Measurements from ENCODE around the gene ZRANB2.
A peak's percentile ranks its signal among the peaks of the same experiment; 100 is the strongest.

The ZRANB2 gene

GRCh38 chr1:71046891-71047634, 33.8 kb downstream of the ZRANB2 start:
- peak overlapping the region; percentile 31 for H2BK120ac ChIP-seq (ENCODE audit: low read depth, low read length)
- H3K27ac ChIP-seq (replicated peaks; ENCODE audit: low read length), result no peak overlapping the region
- H3K79me1 ChIP-seq (ENCODE audit: low read depth, low read length), result peaks cover 4% of the 10 kb centered on the region
- no peaks in the 10 kb centered on the region for H3K36me3 ChIP-seq (replicated peaks in 1 of 2; ENCODE audit: control insufficient read depth in 2 of 2, insufficient read depth in 2 of 2, low read length in 2 of 2)
- H3K4me1 ChIP-seq (ENCODE audit: control insufficient read depth in 2 of 2, insufficient read depth in 1 of 2, low read depth in 1 of 2, low read length in 2 of 2), result peaks cover 2 to 4% of the 10 kb centered on the region in 2 donors
- peak overlapping the region; percentile 98 for H3K4me2 ChIP-seq (ENCODE audit: insufficient read depth, low read length, poor library complexity, severe bottlenecking)
- DNase-seq (ENCODE audit: low spot score), result no peak
- H4K8ac ChIP-seq (ENCODE audit: low read depth, low read length), result peak overlapping the region; percentile 99
- H2AK5ac ChIP-seq (ENCODE audit: low read depth, low read length), result peak overlapping the region; percentile 63
- no peak overlapping the region for H3K4ac ChIP-seq (ENCODE audit: low read length)
- no peak overlapping the region for H2BK5ac ChIP-seq (ENCODE audit: low read length)
- peak overlapping the region; percentile 82 for H3K14ac ChIP-seq (ENCODE audit: low read length)
- H3K23ac ChIP-seq (ENCODE audit: low read depth, low read length, poor library complexity), result peak overlapping the region; percentile 95
- H4K91ac ChIP-seq (ENCODE audit: low read depth, low read length, poor library complexity), result no peak overlapping the region
- peaks cover 0 to 7% of the 10 kb centered on the region in 2 donors for H3K9me3 ChIP-seq (replicated peaks in 1 of 2; ENCODE audit: control insufficient read depth in 2 of 2, insufficient read depth in 1 of 2, low read depth in 1 of 2, low read length in 2 of 2)
- H3K9ac ChIP-seq (ENCODE audit: low read depth, low read length, poor library complexity), result peak overlapping the region; percentile 91
- peaks cover 13 to 58% (median 25%) of the 10 kb centered on the region in 3 experiments for H3K27me3 ChIP-seq (ENCODE audit: control insufficient read depth in 3 of 3, insufficient read depth in 3 of 3, low read depth in 1 of 3, low read length in 3 of 3)
- H3K18ac ChIP-seq (ENCODE audit: low read length), result peak overlapping the region; percentile 90
- H3K4me3 ChIP-seq (ENCODE audit: low read length in 2 of 2), result peak overlapping the region; percentile 35 to 83
- H2AFZ ChIP-seq (ENCODE audit: low read length), result peak overlapping the region; percentile 94
- no CpG with 5 or more reads among the region's 73 CpGs for WGBS, 2 donors (ENCODE audit: extremely low coverage in 2 of 2, insufficient read length in 2 of 2, insufficient replicate concordance in 1 of 2)
- H2BK12ac ChIP-seq (ENCODE audit: low read length), result peak overlapping the region; percentile 41
- H2BK15ac ChIP-seq (ENCODE audit: low read length), result no peak overlapping the region

DNA sequence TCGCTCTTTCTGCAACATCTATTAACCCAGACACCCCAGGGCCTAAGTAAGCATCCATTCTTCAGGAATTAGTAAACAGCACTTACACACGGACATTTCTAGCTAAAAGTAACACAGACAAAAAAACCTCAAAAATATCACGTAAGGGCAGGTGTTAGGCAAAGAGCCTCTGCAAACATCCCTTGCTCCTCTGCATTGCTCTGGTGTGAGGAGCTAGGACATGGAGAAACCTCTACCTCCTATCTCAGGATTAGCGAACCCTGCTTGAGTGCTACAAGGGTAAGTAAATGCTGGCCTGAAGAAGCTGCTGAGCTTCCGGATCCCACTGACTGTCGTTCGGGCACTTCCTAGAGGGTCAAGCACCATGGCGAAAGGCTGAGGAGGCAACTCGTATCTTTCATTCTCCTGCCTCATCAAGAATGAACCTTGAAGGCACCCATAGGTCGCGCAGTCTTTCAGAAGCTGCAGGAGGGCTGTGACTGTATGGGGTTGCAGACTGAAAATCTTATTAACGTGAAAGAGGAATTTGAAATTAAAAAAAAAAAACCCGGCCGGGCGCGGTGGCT, 35.3 kb downstream of the ZRANB2 start:
- Histone ChIP-seq H2BK12ac (ENCODE audit: low read length) (no peak overlapping the region), H3K27ac (replicated peaks; ENCODE audit: low read length) (no peak overlapping the region), H3K9me3 (replicated peaks in 1 of 2; ENCODE audit: control insufficient read depth in 2 of 2, insufficient read depth in 1 of 2, low read depth in 1 of 2, low read length in 2 of 2) (peaks cover 0 to 7% of the 10 kb centered on the region in 2 donors), H3K36me3 (replicated peaks in 1 of 2; ENCODE audit: control insufficient read depth in 2 of 2, insufficient read depth in 2 of 2, low read length in 2 of 2) (no peaks in the 10 kb centered on the region), H3K14ac (ENCODE audit: low read length) (no peak overlapping the region), H3K4ac (ENCODE audit: low read length) (no peak overlapping the region), H3K23ac (ENCODE audit: low read depth, low read length, poor library complexity) (no peak overlapping the region), H3K27me3 (ENCODE audit: control insufficient read depth in 3 of 3, insufficient read depth in 3 of 3, low read depth in 1 of 3, low read length in 3 of 3) (peaks cover 13 to 58% (median 25%) of the 10 kb centered on the region in 3 experiments), H2BK120ac (ENCODE audit: low read depth, low read length) (no peak overlapping the region), H2BK5ac (ENCODE audit: low read length) (no peak overlapping the region), H3K79me1 (ENCODE audit: low read depth, low read length) (peaks cover 4% of the 10 kb centered on the region), H3K4me1 (ENCODE audit: control insufficient read depth in 2 of 2, insufficient read depth in 1 of 2, low read depth in 1 of 2, low read length in 2 of 2) (peaks cover 2 to 4% of the 10 kb centered on the region in 2 donors), H2AFZ (ENCODE audit: low read length) (no peak overlapping the region), H2BK15ac (ENCODE audit: low read length) (no peak overlapping the region), H2AK5ac (ENCODE audit: low read depth, low read length) (no peak overlapping the region), H3K4me3 (ENCODE audit: low read length in 2 of 2) (no peak overlapping the region), H4K91ac (ENCODE audit: low read depth, low read length, poor library complexity) (no peak overlapping the region), H3K9ac (ENCODE audit: low read depth, low read length, poor library complexity) (no peak overlapping the region), H3K4me2 (ENCODE audit: insufficient read depth, low read length, poor library complexity, severe bottlenecking) (no peak overlapping the region), H4K8ac (ENCODE audit: low read depth, low read length) (no peak overlapping the region), H3K18ac (ENCODE audit: low read length) (no peak overlapping the region)
- DNase-seq (ENCODE audit: low spot score), result no peak
- WGBS, 2 donors (ENCODE audit: extremely low coverage in 2 of 2, insufficient read length in 2 of 2, insufficient replicate concordance in 1 of 2), result no CpG with 5 or more reads among the region's 16 CpGs

DNA sequence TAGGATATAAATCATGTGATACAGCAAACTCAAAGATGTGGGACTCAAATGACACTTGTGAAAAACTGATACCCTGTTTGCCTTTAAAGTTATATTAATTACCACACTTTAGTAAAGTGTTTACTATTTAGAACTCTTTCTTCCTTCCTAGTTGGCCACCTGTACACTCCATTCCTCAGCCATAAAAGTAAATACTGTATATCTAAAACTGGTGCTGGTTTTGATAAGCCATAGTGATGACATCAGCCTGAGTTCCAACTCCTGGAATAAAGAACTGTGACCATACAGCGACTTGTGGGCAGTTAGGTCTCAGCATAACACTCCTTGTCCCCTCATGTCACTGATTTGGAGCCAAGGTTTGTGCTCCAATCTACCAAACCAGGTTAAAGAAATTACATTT, 36.0 kb downstream of the ZRANB2 start:
- Histone ChIP-seq H2BK120ac (ENCODE audit: low read depth, low read length) (no peak overlapping the region), H3K4me3 (ENCODE audit: low read length in 2 of 2) (no peak overlapping the region), H3K9ac (ENCODE audit: low read depth, low read length, poor library complexity) (no peak overlapping the region), H3K9me3 (replicated peaks in 1 of 2; ENCODE audit: control insufficient read depth in 2 of 2, insufficient read depth in 1 of 2, low read depth in 1 of 2, low read length in 2 of 2) (peaks cover 0 to 7% of the 10 kb centered on the region in 2 donors), H4K91ac (ENCODE audit: low read depth, low read length, poor library complexity) (no peak overlapping the region), H3K23ac (ENCODE audit: low read depth, low read length, poor library complexity) (no peak overlapping the region), H2BK5ac (ENCODE audit: low read length) (no peak overlapping the region), H2BK15ac (ENCODE audit: low read length) (no peak overlapping the region), H2BK12ac (ENCODE audit: low read length) (no peak overlapping the region), H2AFZ (ENCODE audit: low read length) (no peak overlapping the region), H3K14ac (ENCODE audit: low read length) (no peak overlapping the region), H3K4ac (ENCODE audit: low read length) (no peak overlapping the region), H3K4me2 (ENCODE audit: insufficient read depth, low read length, poor library complexity, severe bottlenecking) (no peak overlapping the region), H2AK5ac (ENCODE audit: low read depth, low read length) (no peak overlapping the region), H3K27ac (replicated peaks; ENCODE audit: low read length) (no peak overlapping the region), H3K4me1 (ENCODE audit: control insufficient read depth in 2 of 2, insufficient read depth in 1 of 2, low read depth in 1 of 2, low read length in 2 of 2) (peaks cover 2 to 4% of the 10 kb centered on the region in 2 donors), H4K8ac (ENCODE audit: low read depth, low read length) (no peak overlapping the region), H3K36me3 (replicated peaks in 1 of 2; ENCODE audit: control insufficient read depth in 2 of 2, insufficient read depth in 2 of 2, low read length in 2 of 2) (no peaks in the 10 kb centered on the region), H3K18ac (ENCODE audit: low read length) (no peak overlapping the region), H3K79me1 (ENCODE audit: low read depth, low read length) (peaks cover 4% of the 10 kb centered on the region), H3K27me3 (ENCODE audit: control insufficient read depth in 3 of 3, insufficient read depth in 3 of 3, low read depth in 1 of 3, low read length in 3 of 3) (peaks cover 13 to 57% (median 25%) of the 10 kb centered on the region in 3 experiments)
- WGBS, 2 donors (ENCODE audit: extremely low coverage in 2 of 2, insufficient read length in 2 of 2, insufficient replicate concordance in 1 of 2), result no CpG with 5 or more reads among the region's 1 CpG
- DNase-seq (ENCODE audit: low spot score), result no peak

DNA sequence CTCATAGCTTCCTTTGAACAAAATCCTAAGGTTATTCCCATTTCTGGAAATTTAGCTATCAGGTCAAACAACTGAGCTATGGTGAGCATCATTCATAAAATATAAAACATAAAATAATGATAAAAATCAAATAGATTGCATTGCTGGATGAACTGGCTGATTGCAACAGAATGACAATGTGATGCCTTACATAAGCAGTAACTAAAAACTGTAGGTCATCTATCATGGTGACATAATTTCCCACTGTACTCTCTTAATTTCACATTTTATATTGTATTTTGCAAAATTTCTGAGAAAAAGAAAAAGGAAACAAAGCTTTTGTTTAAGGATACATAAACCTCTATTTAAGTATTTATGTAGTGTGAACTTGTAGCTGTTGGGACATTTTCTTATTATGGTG, 37.8 kb downstream of the ZRANB2 start:
- Histone ChIP-seq H2AK5ac (ENCODE audit: low read depth, low read length) (no peak overlapping the region), H4K8ac (ENCODE audit: low read depth, low read length) (no peak overlapping the region), H3K27me3 (ENCODE audit: control insufficient read depth in 3 of 3, insufficient read depth in 3 of 3, low read depth in 1 of 3, low read length in 3 of 3) (peaks cover 13 to 40% (median 19%) of the 10 kb centered on the region in 3 experiments), H3K4me3 (ENCODE audit: low read length in 2 of 2) (no peak overlapping the region), H3K36me3 (replicated peaks in 1 of 2; ENCODE audit: control insufficient read depth in 2 of 2, insufficient read depth in 2 of 2, low read length in 2 of 2) (no peaks in the 10 kb centered on the region), H3K79me1 (ENCODE audit: low read depth, low read length) (peaks cover 4% of the 10 kb centered on the region), H3K23ac (ENCODE audit: low read depth, low read length, poor library complexity) (no peak overlapping the region), H2AFZ (ENCODE audit: low read length) (no peak overlapping the region), H3K4me2 (ENCODE audit: insufficient read depth, low read length, poor library complexity, severe bottlenecking) (no peak overlapping the region), H3K4me1 (ENCODE audit: control insufficient read depth in 2 of 2, insufficient read depth in 1 of 2, low read depth in 1 of 2, low read length in 2 of 2) (peaks cover 2 to 4% of the 10 kb centered on the region in 2 donors), H3K18ac (ENCODE audit: low read length) (no peak overlapping the region), H3K14ac (ENCODE audit: low read length) (no peak overlapping the region), H2BK12ac (ENCODE audit: low read length) (no peak overlapping the region), H3K4ac (ENCODE audit: low read length) (no peak overlapping the region), H3K9ac (ENCODE audit: low read depth, low read length, poor library complexity) (no peak overlapping the region), H3K27ac (replicated peaks; ENCODE audit: low read length) (no peak overlapping the region), H2BK5ac (ENCODE audit: low read length) (no peak overlapping the region), H3K9me3 (replicated peaks in 1 of 2; ENCODE audit: control insufficient read depth in 2 of 2, insufficient read depth in 1 of 2, low read depth in 1 of 2, low read length in 2 of 2) (peaks cover 0 to 7% of the 10 kb centered on the region in 2 donors), H4K91ac (ENCODE audit: low read depth, low read length, poor library complexity) (no peak overlapping the region), H2BK15ac (ENCODE audit: low read length) (no peak overlapping the region), H2BK120ac (ENCODE audit: low read depth, low read length) (no peak overlapping the region)
- no peak for DNase-seq (ENCODE audit: low spot score)

All from neuronal stem cell (in vitro differentiated cells).